Panc1 (cell line): ENCODE results near the gene NR6A1. TPM values are rescaled to one million over a fixed set of nuclear protein-coding genes. Genes with fewer than 3 reads are reported as not detected.

Experiments
- ATAC-seq: fragments of 200-7000 bp; cut with Tn5 transposase; 2 replicates; pipeline ENCODE4 v1.9.1; 2020; ENCODE audit warnings: mild to moderate bottlenecking, moderate library complexity
- BruUV-seq: library from RNA; stranded (reverse); fragments of 400-500 nt; replicated peaks from 2 replicates; lab custom pipeline; 2021; lab: Mats Ljungman, UMichigan
- CTCF ChIA-PET: fragments of 300-600 bp; sonication (Branson Sonifier 250); formaldehyde crosslinking; loops from one replicate; lab custom pipeline; 2022; ENCODE audit warnings: antibody characterized with exemption; lab: Charles Lee
- POLR2A ChIA-PET: fragments of 300-600 bp; sonication (Branson Sonifier 250); formaldehyde crosslinking; loops from one replicate; lab custom pipeline; 2022; ENCODE audit warnings: antibody characterized with exemption; lab: Charles Lee
- DNase-seq: peaks from one replicate; pipeline ENCODE4 v3.0.0-alpha.2; 2010; ENCODE audit warnings: low read depth, low spot score
- H3K27ac ChIP-seq: 2 replicates; pipeline ENCODE4 v1.5.1; 2011; ENCODE audit warnings: mild to moderate bottlenecking, low read length, inconsistent platforms
- H3K27me3 ChIP-seq: fragments of 200-500 bp; sonication (Bioruptor generic); 2 replicates; pipeline ENCODE4 v1.6.0; 2014; ENCODE audit warnings: low read length, inconsistent platforms; ENCODE audit not compliant: control insufficient read depth, insufficient read depth
- H3K36me3 ChIP-seq: fragments of 200-500 bp; sonication (Bioruptor generic); 2 replicates; pipeline ENCODE4 v1.5.1; 2014; ENCODE audit warnings: inconsistent platforms, mild to moderate bottlenecking, low read length, moderate library complexity; ENCODE audit not compliant: control insufficient read depth, insufficient read depth
- H3K4me1 ChIP-seq: 2 replicates; pipeline ENCODE4 v1.5.1; 2011; ENCODE audit warnings: inconsistent platforms, mild to moderate bottlenecking, low read length, moderate library complexity; ENCODE audit not compliant: control insufficient read depth, insufficient read depth
- H3K4me3 ChIP-seq, 2 experiments: 2 replicates each; pipeline ENCODE4 v1.5.1; 2011 to 2012; ENCODE audit warnings: low read depth in 2 of 2, low read length in 2 of 2, mild to moderate bottlenecking in 2 of 2, inconsistent platforms in 1 of 2, moderate library complexity in 1 of 2
- H3K9me3 ChIP-seq: fragments of 200-500 bp; sonication (Bioruptor generic); 2 replicates; pipeline ENCODE4 v1.5.1; 2014; ENCODE audit warnings: low read depth, mild to moderate bottlenecking, inconsistent platforms, low read length, moderate library complexity; ENCODE audit not compliant: control insufficient read depth, insufficient read depth
- CTCF ChIP-seq: fragments of 450-650 bp; IDR thresholded peaks from 2 replicates; pipeline ENCODE4 v1.5.1; 2017; ENCODE audit warnings: mild to moderate bottlenecking
- POLR2AphosphoS5 ChIP-seq: IDR thresholded peaks from 2 replicates; pipeline ENCODE4 v1.6.1; 2012; ENCODE audit warnings: mild to moderate bottlenecking, low read depth, low read length, moderate library complexity
- REST ChIP-seq, 2 experiments: IDR thresholded peaks; 2 replicates each; pipeline ENCODE4 v1.6.1; 2011 to 2012; ENCODE audit warnings: low read depth in 2 of 2, control low read depth in 1 of 2, low read length in 1 of 2, mild to moderate bottlenecking in 1 of 2, moderate library complexity in 1 of 2; ENCODE audit not compliant: insufficient read depth in 1 of 2
- SIN3A ChIP-seq: IDR thresholded peaks from 2 replicates; pipeline ENCODE4 v1.6.1; 2012; ENCODE audit warnings: low read depth, mild to moderate bottlenecking, low read length, moderate library complexity, borderline replicate concordance; ENCODE audit not compliant: insufficient read depth
- TCF7L2 ChIP-seq: IDR thresholded peaks from 2 replicates; pipeline ENCODE4 v1.6.1; 2011; ENCODE audit warnings: mild to moderate bottlenecking, low read depth, low read length, inconsistent platforms
- in situ Hi-C: cut with HindIII; loops from 2 replicates; pipeline ENCODE4 v1.10.0; 2016; ENCODE audit warnings: low sequenced_read_pairs, low pct_unique_long_range_greater_than_20kb
- intact Hi-C: fragments of 100-400 bp; cut with micrococcal nuclease; formaldehyde crosslinking; loops from one replicate; pipeline ENCODE4 v1.10.0; 2022; ENCODE audit not compliant: unreplicated experiment
- total RNA-seq: library from RNA; stranded (reverse); gene quantifications from one replicate; pipeline ENCODE4 v1.2.1, GENCODE V29; 2021; ENCODE audit not compliant: unreplicated experiment

The NR6A1 gene
- total RNA-seq, 1 experiment from 2014 or later, result 7.6 TPM

- Histone ChIP-seq H3K4me1 (no peaks in the 10 kb centered on the region), H3K36me3 (no peaks in the 10 kb centered on the region), H3K27me3 (no peaks in the 10 kb centered on the region), H3K27ac (no peak overlapping the region), H3K4me3 (no peak overlapping the region), H3K9me3 (no peaks in the 10 kb centered on the region)
- POLR2A ChIA-PET, result no interaction called here
- no peak for ATAC-seq
- in situ Hi-C loops (no loop called here), intact Hi-C loops (no loop called here)
- TF ChIP-seq POLR2AphosphoS5, result no peak
- TF ChIP-seq SIN3A, result no peak
- no peak for TF ChIP-seq CTCF
- BruUV-seq, result no TSS peak
- DNase-seq, result no peak
- CTCF ChIA-PET, result no interaction called here
Measured at GRCh38 chr9:124580186-124580585, 190.9 kb downstream of the NR6A1 start.

- CTCF ChIA-PET, result no interaction called here
- in situ Hi-C loops, result no loop called here
- no peak for ATAC-seq
Measured at GRCh38 chr9:124576751-124577150, 194.4 kb downstream of the NR6A1 start.

More at GRCh38 chr9:124576751-124577150, 194.4 kb downstream of the NR6A1 start:
- TF ChIP-seq CTCF, result no peak
- TF ChIP-seq REST (IDR thresholded peaks at IDR 0.05; ENCODE audit: insufficient read depth in 1 of 2, low read depth in 2 of 2, low read length in 1 of 2), result no peak
- no peak for TF ChIP-seq SIN3A
- TF ChIP-seq POLR2AphosphoS5, result no peak
- no peak for TF ChIP-seq TCF7L2
- no peak overlapping the region for H3K27ac ChIP-seq
- H3K36me3 ChIP-seq, result no peaks in the 10 kb centered on the region
- no peaks in the 10 kb centered on the region for H3K27me3 ChIP-seq
- H3K4me3 ChIP-seq, result no peak overlapping the region
- no peaks in the 10 kb centered on the region for H3K9me3 ChIP-seq
- no TSS peak for BruUV-seq
- POLR2A ChIA-PET, result no interaction called here
- intact Hi-C loops, result no loop called here
- DNase-seq, result no peak
- H3K4me1 ChIP-seq, result 0 out of 2 replicates have a peak, but pooled peaks cover 2% of the 10 kb centered on the region
